HEK293T (cell line): Measurements from ENCODE around the gene PLAC8L1.

ENCODE experiments used
- CTCF ChIA-PET: fragments of 350-600 bp; formaldehyde crosslinking; extraction: SDS; loops from one replicate; lab custom pipeline; 2021; ENCODE audit warnings: antibody characterized with exemption, inconsistent platforms; lab: Yijun Ruan, JAX
- POLR2A ChIA-PET: fragments of 350-600 bp; formaldehyde crosslinking; extraction: SDS; loops from one replicate; lab custom pipeline; 2020; ENCODE audit warnings: antibody characterized with exemption, inconsistent platforms; lab: Yijun Ruan, JAX
- DNase-seq: peaks from one replicate; pipeline ENCODE4 v3.0.0; 2012; ENCODE audit warnings: mixed read lengths; ENCODE audit errors: extremely low spot score
- ARNT ChIP-seq: fragments of 450-650 bp; IDR thresholded peaks from 2 replicates; pipeline ENCODE4 v1.6.1; 2017; ENCODE audit warnings: mild to moderate bottlenecking
- BHLHE40 ChIP-seq: fragments of 450-650 bp; IDR thresholded peaks from 2 replicates; pipeline ENCODE4 v1.6.1; 2016; ENCODE audit warnings: mild to moderate bottlenecking, moderate library complexity, borderline replicate concordance
- CTBP1 ChIP-seq: fragments of 450-650 bp; IDR thresholded peaks from 2 replicates; pipeline ENCODE4 v1.6.1; 2016; ENCODE audit warnings: borderline replicate concordance
- ELF4 ChIP-seq: fragments of 450-650 bp; IDR thresholded peaks from 2 replicates; pipeline ENCODE4 v1.6.1; 2017; ENCODE audit warnings: antibody characterized with exemption
- FOXA1 ChIP-seq: fragments of 450-650 bp; IDR thresholded peaks from 2 replicates; pipeline ENCODE4 v1.6.1; 2016; ENCODE audit warnings: mild to moderate bottlenecking
- FOXK2 ChIP-seq: fragments of 450-650 bp; IDR thresholded peaks from 2 replicates; pipeline ENCODE4 v1.6.1; 2016; ENCODE audit warnings: mild to moderate bottlenecking
- FOXM1 ChIP-seq: fragments of 450-650 bp; IDR thresholded peaks from 2 replicates; pipeline ENCODE4 v1.6.1; 2017; ENCODE audit warnings: mild to moderate bottlenecking, borderline replicate concordance
- HDGF ChIP-seq: fragments of 450-650 bp; IDR thresholded peaks from 2 replicates; pipeline ENCODE4 v1.6.1; 2017; ENCODE audit warnings: antibody characterized with exemption, borderline replicate concordance
- L3MBTL2 ChIP-seq: fragments of 450-650 bp; conservative IDR thresholded peaks from 2 replicates; pipeline ENCODE4 v1.6.1; 2016; ENCODE audit warnings: mild to moderate bottlenecking
- LEF1 ChIP-seq: fragments of 450-650 bp; IDR thresholded peaks from 2 replicates; pipeline ENCODE4 v1.6.1; 2017; ENCODE audit warnings: mild to moderate bottlenecking, borderline replicate concordance
- NFRKB ChIP-seq: fragments of 450-650 bp; IDR thresholded peaks from 2 replicates; pipeline ENCODE4 v1.6.1; 2016; ENCODE audit warnings: mild to moderate bottlenecking, moderate library complexity
- PKNOX1 ChIP-seq: fragments of 450-650 bp; IDR thresholded peaks from 2 replicates; pipeline ENCODE4 v1.6.1; 2016
- SP1 ChIP-seq: fragments of 450-650 bp; IDR thresholded peaks from 2 replicates; pipeline ENCODE4 v1.6.1; 2017
- SUZ12 ChIP-seq: fragments of 450-650 bp; IDR thresholded peaks from 2 replicates; pipeline ENCODE4 v1.6.1; 2016; ENCODE audit warnings: mild to moderate bottlenecking
- TARDBP ChIP-seq: fragments of 450-650 bp; IDR thresholded peaks from 2 replicates; pipeline ENCODE4 v1.6.1; 2016
- ZNF384 ChIP-seq: fragments of 450-650 bp; IDR thresholded peaks from 2 replicates; pipeline ENCODE4 v1.6.1; 2016

Gene PLAC8L1

DNA sequence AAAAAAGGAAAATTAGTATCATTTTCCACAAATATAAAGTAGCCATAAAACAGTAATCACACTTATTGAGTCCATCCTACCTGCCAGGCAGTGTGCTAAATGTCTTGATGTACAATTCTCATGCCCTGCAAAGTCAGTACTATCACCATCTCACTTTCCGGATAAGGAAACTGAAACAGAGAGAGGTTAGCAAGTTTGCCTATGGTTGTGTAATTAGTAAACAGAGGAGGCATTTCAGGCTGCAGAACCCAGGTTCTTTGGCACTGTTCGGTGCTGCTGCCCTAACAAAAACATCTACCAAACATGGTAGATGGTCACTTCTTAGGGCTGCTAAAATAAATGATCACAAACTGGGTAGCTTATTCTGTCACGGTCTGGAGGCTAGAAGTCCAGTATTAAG lies 22.6 kb downstream of the PLAC8L1 start:
- no peak for DNase-seq
- CTCF ChIA-PET: no interaction called here
- TF ChIP-seq ZNF384 (no peak), HDGF (no peak), FOXK2 (no peak), ELF4 (no peak)
- POLR2A ChIA-PET: no interaction called here

DNA sequence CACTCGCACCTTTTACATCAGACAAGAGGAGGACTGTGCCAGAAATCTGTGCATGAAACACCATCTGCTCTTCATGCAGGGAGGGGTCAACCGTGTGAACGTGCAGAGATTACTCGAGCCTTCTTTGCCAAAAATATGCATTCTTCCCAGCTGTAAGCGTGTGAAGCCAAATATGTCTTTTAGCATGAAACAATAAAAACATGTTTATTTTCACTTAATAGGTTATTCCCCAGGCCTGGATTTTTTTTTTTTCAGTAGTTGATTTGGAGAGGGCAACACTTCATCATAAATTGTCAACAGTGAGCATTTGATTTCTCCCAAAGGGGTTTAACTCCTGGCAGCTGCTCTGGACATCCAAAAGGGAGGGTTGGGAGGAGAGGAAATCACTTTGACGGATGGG lies 23.8 kb downstream of the PLAC8L1 start:
- ChIA-PET CTCF (no interaction called here), POLR2A (no interaction called here)
- DNase-seq: no peak
- TF ChIP-seq SP1 (no peak), PKNOX1 (no peak), ARNT (no peak), L3MBTL2 (no peak), ZNF384 (no peak), NFRKB (no peak), FOXK2 (no peak), SUZ12 (no peak), FOXA1 (no peak), CTBP1 (no peak), FOXM1 (no peak), HDGF (no peak), TARDBP (no peak)

DNA sequence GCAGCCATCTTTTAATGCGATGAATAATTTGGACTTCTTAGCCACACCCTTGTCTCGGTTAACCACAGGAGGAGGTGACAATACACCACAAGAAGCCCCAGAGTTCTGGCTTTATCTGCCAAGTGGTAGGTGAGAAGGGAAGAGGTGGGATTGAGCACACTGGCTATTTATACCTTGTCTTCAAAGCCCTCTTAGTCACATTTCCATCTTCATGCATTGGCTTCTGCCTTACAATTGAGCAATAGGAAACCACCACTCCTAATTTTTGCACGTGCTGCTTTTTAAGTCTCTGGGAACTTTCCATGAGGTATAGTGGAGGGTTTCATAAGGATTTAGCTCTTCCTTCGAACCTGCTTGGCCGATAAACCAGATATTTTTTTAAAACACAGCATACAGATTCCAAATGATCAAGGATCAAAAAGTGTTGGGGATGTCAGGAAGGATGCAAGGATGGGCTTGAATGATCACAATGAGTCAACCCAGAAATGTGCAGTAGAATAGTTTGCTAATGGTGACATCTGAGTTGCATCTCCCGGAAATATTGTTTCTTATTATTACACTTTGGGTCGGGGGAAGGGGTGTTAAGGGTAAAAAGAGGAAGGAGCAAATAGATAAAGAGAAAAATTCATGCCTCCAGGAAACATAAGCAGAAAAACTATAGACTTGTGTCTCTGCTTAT lies 25.5 kb downstream of the PLAC8L1 start:
- TF ChIP-seq LEF1: no peak
- no peak for TF ChIP-seq FOXK2
- no peak for TF ChIP-seq SUZ12
- no peak for TF ChIP-seq L3MBTL2
- TF ChIP-seq FOXM1: no peak
- no peak for TF ChIP-seq BHLHE40
- TF ChIP-seq PKNOX1: no peak
- TF ChIP-seq ELF4: no peak
- no peak for TF ChIP-seq HDGF
- TF ChIP-seq SP1: no peak
- no peak for TF ChIP-seq FOXA1
- no peak for TF ChIP-seq ZNF384
- no peak for TF ChIP-seq NFRKB
- CTCF ChIA-PET: no interaction called here
- no peak for DNase-seq
- POLR2A ChIA-PET: no interaction called here

DNA sequence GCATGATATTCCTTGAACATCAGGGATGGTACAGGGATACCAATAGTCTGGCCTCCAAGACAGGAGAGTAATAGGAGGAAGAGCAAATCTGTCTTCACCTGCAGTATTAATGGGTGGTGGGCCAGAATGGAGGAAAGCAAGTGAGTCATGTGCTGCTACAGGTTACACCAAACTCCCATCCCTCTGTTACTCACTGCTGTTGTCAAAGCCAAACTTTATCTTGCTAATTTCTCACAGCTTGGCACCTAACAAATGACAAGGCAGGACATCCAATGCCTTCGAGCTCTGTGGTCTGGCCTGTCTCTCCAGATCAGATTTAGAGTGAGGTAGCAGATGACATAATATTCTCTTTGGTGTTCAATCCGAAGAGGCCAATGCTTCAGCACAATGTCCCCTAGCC lies 26.8 kb downstream of the PLAC8L1 start:
- DNase-seq: no peak
- ChIA-PET POLR2A (no interaction called here), CTCF (no interaction called here)
- TF ChIP-seq ZNF384: no peak
- no peak for TF ChIP-seq TARDBP
- TF ChIP-seq PKNOX1: no peak
- TF ChIP-seq NFRKB: no peak
- TF ChIP-seq ELF4: no peak
- TF ChIP-seq SP1: no peak
- no peak for TF ChIP-seq SUZ12
- no peak for TF ChIP-seq FOXK2
- no peak for TF ChIP-seq LEF1
- no peak for TF ChIP-seq BHLHE40
- no peak for TF ChIP-seq ARNT
- TF ChIP-seq FOXM1: no peak
- TF ChIP-seq CTBP1: no peak
- no peak for TF ChIP-seq L3MBTL2
- TF ChIP-seq HDGF: no peak
- no peak for TF ChIP-seq FOXA1

DNA sequence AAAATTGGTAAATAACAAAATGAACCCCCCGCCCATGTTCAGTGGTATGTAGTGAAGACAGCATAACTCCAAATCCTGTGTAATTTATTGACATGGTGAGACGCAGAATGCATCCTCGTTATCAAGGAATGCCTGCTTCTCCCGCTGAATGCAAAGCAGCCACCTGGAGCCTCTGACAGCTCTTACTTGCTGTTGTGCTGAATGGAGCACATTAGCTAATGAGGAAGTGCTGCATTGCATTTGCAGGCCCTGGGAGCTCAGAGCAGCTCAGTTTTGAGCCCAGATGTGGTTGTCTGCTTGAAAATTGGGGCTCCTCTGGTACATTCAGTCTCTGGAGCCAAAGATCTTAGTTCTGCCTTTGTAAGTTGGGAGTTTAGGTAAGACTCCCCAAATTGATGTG lies 28.9 kb downstream of the PLAC8L1 start:
- TF ChIP-seq SP1: no peak
- TF ChIP-seq SUZ12: no peak
- no peak for TF ChIP-seq NFRKB
- TF ChIP-seq TARDBP: no peak
- no peak for DNase-seq
- ChIA-PET POLR2A (no interaction called here), CTCF (no interaction called here)

DNA sequence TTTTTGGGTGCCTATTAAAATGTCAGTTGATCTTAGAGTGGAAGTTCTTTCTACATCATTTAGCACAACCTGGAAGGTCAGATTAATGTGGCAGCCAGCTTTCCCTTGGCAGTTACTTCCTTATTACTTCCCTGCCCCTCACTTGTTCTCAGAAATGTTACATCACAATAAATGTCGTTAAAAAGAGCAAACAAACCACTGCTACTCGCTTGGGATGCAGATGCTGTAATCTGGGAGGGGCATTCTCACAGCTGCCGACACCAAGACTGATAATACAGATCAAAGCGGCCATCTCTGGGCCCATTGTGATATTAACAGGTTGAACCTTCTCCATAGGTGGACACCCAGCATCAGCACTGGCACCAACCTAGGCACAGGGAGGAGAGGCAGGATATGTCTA lies 29.3 kb downstream of the PLAC8L1 start:
- no peak for TF ChIP-seq NFRKB
- TF ChIP-seq ZNF384: no peak
- no peak for TF ChIP-seq FOXM1
- CTCF ChIA-PET: no interaction called here
- no peak for DNase-seq
- POLR2A ChIA-PET: no interaction called here

- TF ChIP-seq NFRKB (no peak), TARDBP (no peak), ARNT (no peak), SP1 (no peak), ZNF384 (no peak), FOXK2 (no peak), HDGF (no peak), FOXA1 (no peak), ELF4 (no peak), SUZ12 (no peak), BHLHE40 (no peak), L3MBTL2 (no peak), FOXM1 (no peak), PKNOX1 (no peak), LEF1 (no peak), CTBP1 (no peak)
- POLR2A ChIA-PET: no interaction called here
- CTCF ChIA-PET: interaction anchor here (1.1 kb wide), 1 partner anchor 32 kb away, joined by 3 read pairs; no protein-coding TSS in a partner anchor
- no peak for DNase-seq
Measured at GRCh38 chr5:146073239-146073900, 32.0 kb downstream of the PLAC8L1 start.
